HepG2 (cell line): Measurements from ENCODE around the gene KLF6. TPM values are rescaled to one million over a fixed set of nuclear protein-coding genes. Genes with fewer than 3 reads are reported as not detected.

ENCODE experiments used
- ATAC-seq: fragments of 200-7000 bp; cut with Tn5 transposase; 3 replicates; pipeline ENCODE4 v1.9.1; 2020; ENCODE audit warnings: mild to moderate bottlenecking, moderate library complexity
- BruUV-seq: library from RNA; stranded (reverse); fragments of 400-500 nt; replicated peaks from 2 replicates; lab custom pipeline; 2021; lab: Mats Ljungman, UMichigan
- CTCF ChIA-PET: fragments of 300-600 bp; formaldehyde crosslinking; extraction: SDS; loops from one replicate; lab custom pipeline; 2021; ENCODE audit warnings: low total read pairs, inconsistent platforms, low intra/inter-chr PET ratio; lab: Yijun Ruan, JAX
- POLR2A ChIA-PET: fragments of 350-600 bp; sonication (Branson Sonifier 250); formaldehyde crosslinking; loops from one replicate; lab custom pipeline; 2020; ENCODE audit warnings: antibody characterized with exemption, inconsistent platforms; lab: Yijun Ruan, JAX
- DNase-seq: peaks from one replicate; pipeline ENCODE4 v3.0.0-alpha.2; 2015; ENCODE audit warnings: low spot score
- FAIRE-seq: peaks from 3 replicates; lab custom pipeline; 2011; peaks lifted over from hg19 to GRCh38; lab: Jason Lieb, UNC
- H2AFZ ChIP-seq: one replicate; pipeline ENCODE4 v1.6.1; 2011; ENCODE audit warnings: low read length, inconsistent platforms
- H3K27ac ChIP-seq: fragments of 300-600 bp; 3 replicates; pipeline ENCODE4 v1.8.0; 2011; ENCODE audit warnings: mixed run types, mild to moderate bottlenecking, mixed read lengths, low read length, inconsistent platforms; ENCODE audit not compliant: insufficient read depth; ENCODE audit errors: extremely low read length
- H3K27me3 ChIP-seq, 2 experiments: fragments of 200-600 bp in 1 of 2; 2 replicates in 1 of 2; 3 replicates in 1 of 2; pipeline versions ENCODE4 v1.6.0 to v1.8.0; 2011; ENCODE audit warnings: low read length in 2 of 2, mild to moderate bottlenecking in 2 of 2, moderate library complexity in 2 of 2, inconsistent platforms in 1 of 2; ENCODE audit not compliant: insufficient read depth in 2 of 2, control insufficient read depth in 1 of 2
- H3K36me3 ChIP-seq, 2 experiments: fragments of 200-600 bp in 1 of 2; replicated peaks in 1 of 2; 2 replicates in 1 of 2; 3 replicates in 1 of 2; pipeline versions ENCODE4 v1.5.1 to v1.8.0; 2011; ENCODE audit warnings: low read length in 2 of 2, inconsistent platforms in 1 of 2; ENCODE audit not compliant: insufficient read depth in 2 of 2, control insufficient read depth in 1 of 2
- H3K4me1 ChIP-seq: 2 replicates; pipeline ENCODE4 v1.5.1; 2012; ENCODE audit warnings: low read length, inconsistent platforms; ENCODE audit not compliant: insufficient read depth
- H3K4me2 ChIP-seq: 2 replicates; pipeline ENCODE4 v1.6.0; 2011; ENCODE audit warnings: low read depth, low read length, inconsistent platforms
- H3K4me3 ChIP-seq, 3 experiments: fragments of 200-600 bp in 1 of 3; sonication (generic), shearing (Covaris generic) in 1 of 3; replicated peaks in 1 of 3; 2 replicates each; pipeline ENCODE4 v1.5.1; 2011 to 2016; ENCODE audit warnings: low read length in 3 of 3, inconsistent platforms in 2 of 3, low read depth in 2 of 3, mild to moderate bottlenecking in 2 of 3, control low read depth in 1 of 3, mixed read lengths in 1 of 3; ENCODE audit not compliant: insufficient read depth in 1 of 3
- H3K79me2 ChIP-seq: one replicate; pipeline ENCODE4 v1.6.1; 2011; ENCODE audit warnings: low read length, inconsistent platforms; ENCODE audit not compliant: insufficient read depth
- H3K9ac ChIP-seq: 2 replicates; pipeline ENCODE4 v1.6.0; 2011; ENCODE audit warnings: mild to moderate bottlenecking, low read depth, low read length, inconsistent platforms; ENCODE audit not compliant: insufficient read depth
- H3K9me3 ChIP-seq: 2 replicates; pipeline ENCODE4 v1.5.1; 2012; ENCODE audit warnings: mild to moderate bottlenecking, low read length
- H4K20me1 ChIP-seq: 2 replicates; pipeline ENCODE4 v1.6.0; 2011; ENCODE audit warnings: inconsistent platforms, mild to moderate bottlenecking, low read length, moderate library complexity; ENCODE audit not compliant: insufficient read depth
- ASH2L ChIP-seq: fragments of 300-600, 200-600 bp; sonication (generic); IDR thresholded peaks from 2 replicates; pipeline ENCODE4 v1.7.0; 2017; ENCODE audit warnings: low read depth, mild to moderate bottlenecking, moderate library complexity, mixed read lengths, low read length; ENCODE audit not compliant: insufficient read length
- CEBPB ChIP-seq: IDR thresholded peaks from 2 replicates; pipeline ENCODE4 v1.6.1; 2011; ENCODE audit warnings: low read depth, low read length, improper control_type of control experiment, borderline replicate concordance
- CEBPZ ChIP-seq: IDR thresholded peaks from 2 replicates; pipeline ENCODE4 v1.6.1; 2012; ENCODE audit warnings: low read length, improper control_type of control experiment
- ISL2 ChIP-seq: sonication (generic); formaldehyde crosslinking; IDR thresholded peaks from 2 replicates; pipeline ENCODE4 v1.5.0; 2020; ENCODE audit warnings: missing genetic modification reagents
- KDM4B ChIP-seq: sonication (generic); formaldehyde crosslinking; IDR thresholded peaks from 2 replicates; pipeline ENCODE4 v1.4.0; 2020; ENCODE audit warnings: missing genetic modification reagents
- MIXL1 ChIP-seq: IDR thresholded peaks from 2 replicates; pipeline ENCODE4 v1.6.1; 2016
- MTA1 ChIP-seq: sonication (generic); formaldehyde crosslinking; IDR thresholded peaks from 2 replicates; pipeline ENCODE4 v1.4.0; 2020; ENCODE audit warnings: missing genetic modification reagents, mild to moderate bottlenecking, borderline replicate concordance
- RBM22 ChIP-seq: fragments of 200-400 bp; formaldehyde crosslinking; optimal IDR thresholded peaks from 2 replicates; pipeline ENCODE3; 2017; ENCODE audit warnings: mild to moderate bottlenecking, low read length, moderate library complexity
- TFE3 ChIP-seq: IDR thresholded peaks from 2 replicates; pipeline ENCODE4 v1.6.1; 2016
- ZBTB14 ChIP-seq: sonication (generic); formaldehyde crosslinking; IDR thresholded peaks from 2 replicates; pipeline ENCODE4 v1.4.0; 2020; ENCODE audit warnings: missing genetic modification reagents
- ZKSCAN5 ChIP-seq: sonication (generic); formaldehyde crosslinking; IDR thresholded peaks from 2 replicates; pipeline ENCODE4 v1.5.1; 2020; ENCODE audit warnings: mild to moderate bottlenecking, missing genetic modification reagents
- ZMAT5 ChIP-seq: sonication (generic); formaldehyde crosslinking; IDR thresholded peaks from 2 replicates; pipeline ENCODE4 v1.5.0; 2020; ENCODE audit warnings: mild to moderate bottlenecking, low read depth, missing genetic modification reagents, borderline replicate concordance
- ZNF296 ChIP-seq: sonication (generic); formaldehyde crosslinking; conservative IDR thresholded peaks from 2 replicates; pipeline ENCODE4 v1.5.0; 2020; ENCODE audit warnings: mild to moderate bottlenecking, missing genetic modification reagents
- ZNF510 ChIP-seq: sonication (generic); formaldehyde crosslinking; IDR thresholded peaks from 2 replicates; pipeline ENCODE4 v1.4.0; 2020; ENCODE audit warnings: low read depth, mild to moderate bottlenecking, missing genetic modification reagents
- ZNF558 ChIP-seq: sonication (generic); formaldehyde crosslinking; IDR thresholded peaks from 2 replicates; pipeline ENCODE4 v1.9.0; 2022; ENCODE audit warnings: mild to moderate bottlenecking, missing genetic modification reagents, borderline replicate concordance
- WGBS: methylation state at CpG from one replicate; pipeline ENCODE4 v1.1.6; 2017; ENCODE audit warnings: low lambda C conversion rate; 5-methylcytosine and 5-hydroxymethylcytosine counted together
- in situ Hi-C: cut with HindIII; loops from 2 replicates; pipeline ENCODE4 v1.10.0; 2017; ENCODE audit warnings: low pct_unique_long_range_greater_than_20kb; ENCODE audit not compliant: extremely low pct_ligation_motif_present
- intact Hi-C: fragments of 100-400 bp; cut with micrococcal nuclease; formaldehyde crosslinking; loops from one replicate; pipeline ENCODE4 v1.10.0; 2022; ENCODE audit not compliant: unreplicated experiment
- polyA plus RNA-seq, 8 experiments: library from polyadenylated mRNA; depleted of rRNA in 3 of 8; stranded (reverse) in 7 of 8; unstranded in 1 of 8; fragments of >200 nt; fragmentation: Illumina TruSeq in 4 of 8; extraction: Trizol in 4 of 8; gene quantifications; 2 replicates each; pipeline versions ENCODE4 v1.2.1 to v1.2.3, GENCODE V29; 2011 to 2016; ENCODE audit warnings: low read depth in 4 of 8, missing spikeins in 1 of 8, mixed read lengths in 1 of 8; ENCODE audit not compliant: insufficient read depth in 1 of 8
- total RNA-seq, 5 experiments: library from RNA; depleted of rRNA; stranded (reverse); fragments of >200 nt; fragmentation: Illumina TruSeq; extraction: Trizol; gene quantifications; 2 replicates each; pipeline ENCODE4 v1.2.3, GENCODE V29; 2016; ENCODE audit warnings: low read depth in 1 of 5
- TF ChIP-seq, protein P1 (sequence below): sonication (generic); formaldehyde crosslinking; IDR thresholded peaks from 2 replicates; pipeline ENCODE4 v1.5.0; 2020; ENCODE audit warnings: mild to moderate bottlenecking, missing genetic modification reagents

Gene KLF6
- total and polyA plus RNA-seq, 2 of the 13 experiments (the other 11 are each of a cell fraction or from before 2014, with no cell fraction given): 27.0 to 71.9 TPM

- in situ Hi-C loops: loop anchor here (25.0 kb wide), 1 partner anchor 533 kb away; no protein-coding TSS in a partner anchor
- FAIRE-seq: no peak
- no peak for DNase-seq
- TF ChIP-seq RBM22: no peak
- no peak for TF ChIP-seq CEBPZ
- no peak for TF ChIP-seq KDM4B (CRISPR knock-in tag)
- no peak for TF ChIP-seq CEBPB
- TF ChIP-seq ISL2 (CRISPR knock-in tag): no peak
- no peak for TF ChIP-seq ZKSCAN5
- TF ChIP-seq MTA1: no peak
- TF ChIP-seq, protein P1, sequence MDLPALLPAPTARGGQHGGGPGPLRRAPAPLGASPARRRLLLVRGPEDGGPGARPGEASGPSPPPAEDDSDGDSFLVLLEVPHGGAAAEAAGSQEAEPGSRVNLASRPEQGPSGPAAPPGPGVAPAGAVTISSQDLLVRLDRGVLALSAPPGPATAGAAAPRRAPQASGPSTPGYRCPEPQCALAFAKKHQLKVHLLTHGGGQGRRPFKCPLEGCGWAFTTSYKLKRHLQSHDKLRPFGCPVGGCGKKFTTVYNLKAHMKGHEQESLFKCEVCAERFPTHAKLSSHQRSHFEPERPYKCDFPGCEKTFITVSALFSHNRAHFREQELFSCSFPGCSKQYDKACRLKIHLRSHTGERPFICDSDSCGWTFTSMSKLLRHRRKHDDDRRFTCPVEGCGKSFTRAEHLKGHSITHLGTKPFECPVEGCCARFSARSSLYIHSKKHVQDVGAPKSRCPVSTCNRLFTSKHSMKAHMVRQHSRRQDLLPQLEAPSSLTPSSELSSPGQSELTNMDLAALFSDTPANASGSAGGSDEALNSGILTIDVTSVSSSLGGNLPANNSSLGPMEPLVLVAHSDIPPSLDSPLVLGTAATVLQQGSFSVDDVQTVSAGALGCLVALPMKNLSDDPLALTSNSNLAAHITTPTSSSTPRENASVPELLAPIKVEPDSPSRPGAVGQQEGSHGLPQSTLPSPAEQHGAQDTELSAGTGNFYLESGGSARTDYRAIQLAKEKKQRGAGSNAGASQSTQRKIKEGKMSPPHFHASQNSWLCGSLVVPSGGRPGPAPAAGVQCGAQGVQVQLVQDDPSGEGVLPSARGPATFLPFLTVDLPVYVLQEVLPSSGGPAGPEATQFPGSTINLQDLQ (CRISPR knock-in tag): no peak
- TF ChIP-seq TFE3: no peak
- no peak for TF ChIP-seq MIXL1 (CRISPR knock-in tag)
- TF ChIP-seq ZNF558 (CRISPR knock-in tag): no peak
- no peak for TF ChIP-seq ZBTB14 (CRISPR knock-in tag)
- TF ChIP-seq ZMAT5 (CRISPR knock-in tag): no peak
- TF ChIP-seq ZNF296 (CRISPR knock-in tag): no peak
- TF ChIP-seq ZNF510 (CRISPR knock-in tag): no peak
- no peak for TF ChIP-seq ASH2L
Measured at GRCh38 chr10:3770611-3771110, 14.3 kb downstream of the KLF6 start.

More at GRCh38 chr10:3770611-3771110, 14.3 kb downstream of the KLF6 start:
- Histone ChIP-seq H3K9ac (no peak overlapping the region), H3K4me3 (no peak overlapping the region), H3K27me3 (no peaks in the 10 kb centered on the region), H3K36me3 (no peaks in the 10 kb centered on the region), H3K4me1 (peaks cover 23% of the 10 kb centered on the region), H3K9me3 (no peaks in the 10 kb centered on the region), H3K79me2 (no peaks in the 10 kb centered on the region), H3K4me2 (no peak overlapping the region), H2AFZ (no peak overlapping the region), H4K20me1 (no peaks in the 10 kb centered on the region), H3K27ac (no peak overlapping the region)
- no TSS peak for BruUV-seq
- ATAC-seq: no peak
- ChIA-PET CTCF (no interaction called here), POLR2A (interaction anchor here (0.7 to 1.2 kb wide), 2 partner anchors 10 to 13 kb away, joined by 3 read pairs; no protein-coding TSS in a partner anchor)
- intact Hi-C loops: loop anchor here (10.0 kb wide), 1 partner anchor 536 kb away; no protein-coding TSS in a partner anchor
- WGBS: 91% methylated on average over 8 of the region's 8 CpGs
